H54 (cell line): ENCODE results near the gene CORO2B.

ENCODE experiments used
- DNase-seq: peaks from one replicate; pipeline ENCODE4 v3.0.0; 2011; ENCODE audit warnings: low spot score, mixed read lengths; ENCODE audit not compliant: insufficient read length
- FAIRE-seq: peaks from 3 replicates; lab custom pipeline; 2011; peaks lifted over from hg19 to GRCh38; lab: Jason Lieb, UNC
- POLR2A ChIP-seq: IDR thresholded peaks from 2 replicates; pipeline ENCODE4 v1.6.1; 2011; ENCODE audit warnings: low read depth, mild to moderate bottlenecking, low read length

The CORO2B gene

GRCh38 chr15:68574629-68575028 lies 4.2 kb upstream of the CORO2B start:
- no peak for TF ChIP-seq POLR2A
- FAIRE-seq (no peak), DNase-seq (no peak)

- TF ChIP-seq POLR2A = no peak
- DNase-seq = no peak
- no peak for FAIRE-seq
Observed at GRCh38 chr15:68576235-68576892, 2.4 kb upstream of the CORO2B start.

GRCh38 chr15:68578175-68578979 lies 416 bp upstream of the CORO2B start:
- DNase-seq (peak; percentile 33), FAIRE-seq (no peak)
- no peak for TF ChIP-seq POLR2A

DNA sequence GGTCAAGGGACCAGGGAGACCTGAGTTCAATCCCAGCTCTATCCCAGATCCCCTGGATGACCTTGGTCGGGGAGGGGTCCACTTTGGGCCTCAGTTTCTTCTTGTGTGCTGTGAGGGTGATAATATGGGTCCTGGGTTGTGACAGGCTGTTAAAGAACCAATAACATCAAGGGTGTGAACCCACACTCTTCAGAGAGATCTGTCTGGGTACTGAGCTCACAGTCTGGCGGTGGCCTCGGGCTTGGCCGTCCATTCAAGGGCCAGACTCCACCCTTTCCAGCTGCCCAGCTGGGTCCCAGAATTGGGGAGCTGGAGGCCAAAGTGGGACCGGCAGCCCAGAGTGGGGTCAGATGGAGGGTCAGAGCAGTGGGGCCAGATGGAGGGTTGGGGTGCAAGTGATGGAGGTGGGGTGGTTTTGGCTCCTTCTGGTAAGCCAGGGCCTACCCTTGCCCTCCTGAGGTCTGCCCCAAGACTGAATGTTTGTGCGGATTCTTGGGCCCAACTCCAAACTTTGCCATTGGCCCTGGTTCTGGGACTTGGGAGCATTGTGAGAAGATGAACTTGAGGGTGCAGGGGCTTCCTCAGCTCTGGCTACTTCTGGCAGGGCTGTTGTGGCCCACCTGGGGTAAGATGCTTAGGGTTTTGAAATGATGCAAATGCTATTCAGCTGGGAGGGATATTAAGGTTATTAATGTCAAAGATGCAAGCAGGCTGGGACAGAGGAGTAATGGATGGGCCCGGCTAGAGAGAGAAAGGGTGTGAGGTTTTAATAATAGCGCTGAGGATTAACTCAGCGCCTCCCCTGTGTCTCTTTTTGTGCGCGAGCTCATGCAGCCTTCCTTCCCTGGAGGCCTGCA lies 1.5 kb downstream of the CORO2B start:
- no peak for TF ChIP-seq POLR2A
- DNase-seq (no peak), FAIRE-seq (no peak)

DNA sequence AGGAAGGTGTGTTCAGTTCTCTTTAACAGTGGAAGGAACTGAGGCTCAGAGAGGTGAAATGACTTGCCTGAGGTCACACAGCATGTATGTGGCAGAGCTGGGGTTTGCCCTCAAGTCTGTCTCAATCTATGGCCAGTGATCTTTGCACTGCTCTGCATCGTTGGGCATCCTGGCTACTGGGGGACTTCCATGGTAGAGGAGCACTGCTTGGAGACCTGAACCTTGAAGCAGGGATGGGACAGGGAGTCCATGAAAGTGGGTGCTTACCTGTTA lies 2.0 kb downstream of the CORO2B start:
- no peak for TF ChIP-seq POLR2A
- FAIRE-seq (no peak), DNase-seq (no peak)

- FAIRE-seq = no peak
- no peak for TF ChIP-seq POLR2A
Observed at GRCh38 chr15:68581725-68582124, 2.9 kb downstream of the CORO2B start.

GRCh38 chr15:68582236-68582635 lies 3.4 kb downstream of the CORO2B start:
- FAIRE-seq = no peak
- no peak for TF ChIP-seq POLR2A
- DNase-seq = no peak

More at GRCh38 chr15:68581725-68582124, 2.9 kb downstream of the CORO2B start:
- DNase-seq = no peak

GRCh38 chr15:68582864-68583263 lies 4.1 kb downstream of the CORO2B start:
- DNase-seq = no peak
- no peak for FAIRE-seq
- no peak for TF ChIP-seq POLR2A

GRCh38 chr15:68583321-68583720 lies 4.5 kb downstream of the CORO2B start:
- no peak for FAIRE-seq

GRCh38 chr15:68583936-68584755 lies 5.4 kb downstream of the CORO2B start:
- DNase-seq (no peak), FAIRE-seq (no peak)
- no peak for TF ChIP-seq POLR2A

More at GRCh38 chr15:68583321-68583720, 4.5 kb downstream of the CORO2B start:
- TF ChIP-seq POLR2A = no peak
- no peak for DNase-seq

DNA sequence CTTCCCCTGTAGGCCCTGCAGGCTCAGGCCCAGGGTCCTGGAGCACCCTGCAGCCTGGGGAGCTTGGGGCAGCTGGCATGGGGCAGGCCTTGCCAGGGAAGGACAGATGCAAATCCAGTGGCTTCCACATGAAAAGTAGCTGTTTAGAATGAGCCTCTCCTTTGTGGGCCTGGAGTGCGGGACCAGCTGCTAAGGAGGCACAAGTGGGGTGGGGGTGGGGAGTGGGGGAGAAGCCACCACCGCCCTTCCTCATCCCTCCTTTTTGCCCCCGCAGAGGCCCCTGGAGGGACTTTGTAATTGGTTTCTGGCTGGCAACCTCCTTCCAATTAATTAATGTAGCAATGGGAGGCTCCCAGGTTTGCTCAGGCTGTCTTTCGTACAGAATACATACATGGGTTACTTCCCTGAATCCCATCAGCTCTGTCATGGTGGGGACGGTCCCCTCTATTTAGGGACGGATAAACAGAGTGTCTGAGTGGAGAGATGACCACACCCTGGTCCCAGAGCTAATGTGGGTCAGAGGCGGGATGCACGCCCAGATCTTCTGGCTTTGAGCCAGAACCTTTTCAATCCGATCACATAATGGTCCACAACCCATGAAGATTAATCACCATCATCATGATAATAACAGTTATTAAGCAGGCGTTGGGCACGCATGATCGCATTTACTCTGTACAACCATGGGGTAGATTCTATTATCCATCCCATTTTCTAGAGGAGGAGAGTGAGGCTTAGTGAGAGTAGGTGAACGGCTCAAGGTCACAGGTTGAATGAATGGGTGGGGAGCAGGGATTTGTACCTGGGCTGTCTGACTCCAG lies 6.2 kb downstream of the CORO2B start:
- DNase-seq (no peak), FAIRE-seq (no peak)

GRCh38 chr15:68585574-68586273 lies 6.9 kb downstream of the CORO2B start:
- TF ChIP-seq POLR2A = no peak

More for the DNA sequence above, 6.2 kb downstream of the CORO2B start:
- TF ChIP-seq POLR2A = no peak

More at GRCh38 chr15:68585574-68586273, 6.9 kb downstream of the CORO2B start:
- no peak for DNase-seq
- FAIRE-seq = no peak
